Skin epidermis (tissue), 12 donors: ENCODE data around the gene ZNF264.
"Not testable (repeated sequence)": the region's sequence is repeated elsewhere in the genome, so short reads cannot be mapped to it uniquely, and the experiment has no call there.

ENCODE experiments used
- H3K27ac ChIP-seq, 21 experiments: fragments of 200-600 bp; sonication (generic) in 11 of 21; one replicate each; pipeline ENCODE4 v1.5.0; 2020; ENCODE audit warnings: mild to moderate bottlenecking in 3 of 21, inconsistent platforms in 2 of 21, moderate library complexity in 2 of 21
- H3K4me3 ChIP-seq, 7 experiments: fragments of 200-600 bp; sonication (generic) in 2 of 7; one replicate each; pipeline ENCODE4 v1.5.0; 2020; ENCODE audit warnings: inconsistent platforms in 2 of 7, mild to moderate bottlenecking in 2 of 7, moderate library complexity in 1 of 7

ZNF264 gene

GRCh38 chr19:57242821-57243220 is 51.5 kb downstream of the ZNF264 start:
- H3K27ac ChIP-seq, result no peak overlapping the region

GRCh38 chr19:57244513-57244912 is 53.2 kb downstream of the ZNF264 start:
- Histone ChIP-seq H3K4me3 (no peak overlapping the region), H3K27ac (no peak overlapping the region)

More at GRCh38 chr19:57242821-57243220, 51.5 kb downstream of the ZNF264 start:
- H3K4me3 ChIP-seq, result no peak overlapping the region

GRCh38 chr19:57245066-57245465 is 53.8 kb downstream of the ZNF264 start:
- no peak overlapping the region for H3K27ac ChIP-seq
- H3K4me3 ChIP-seq, result no peak overlapping the region

GRCh38 chr19:57245959-57246358 is 54.7 kb downstream of the ZNF264 start:
- H3K4me3 ChIP-seq, result no peak overlapping the region
- H3K27ac ChIP-seq, result no peak overlapping the region

GRCh38 chr19:57248646-57249045 is 57.3 kb downstream of the ZNF264 start:
- Histone ChIP-seq H3K4me3 (no peak overlapping the region), H3K27ac (no peak overlapping the region)

- no peak overlapping the region for H3K4me3 ChIP-seq
- H3K27ac ChIP-seq, result no peak overlapping the region
Measured at GRCh38 chr19:57249329-57249728, 58.0 kb downstream of the ZNF264 start.

- H3K27ac ChIP-seq, H3K4me3 ChIP-seq: not testable (repeated sequence)
Measured at GRCh38 chr19:57253767-57254166, 62.5 kb downstream of the ZNF264 start.

- no peak overlapping the region for H3K4me3 ChIP-seq
Measured at GRCh38 chr19:57262044-57262443, 70.7 kb downstream of the ZNF264 start.

GRCh38 chr19:57263244-57263741 is 72.0 kb downstream of the ZNF264 start:
- no peak overlapping the region for H3K27ac ChIP-seq
- no peak overlapping the region for H3K4me3 ChIP-seq

More at GRCh38 chr19:57262044-57262443, 70.7 kb downstream of the ZNF264 start:
- no peak overlapping the region for H3K27ac ChIP-seq

- H3K4me3 ChIP-seq, result no peak overlapping the region
Measured at GRCh38 chr19:57267291-57267690, 76.0 kb downstream of the ZNF264 start.

GRCh38 chr19:57269515-57270250 is 78.4 kb downstream of the ZNF264 start:
- Histone ChIP-seq H3K4me3 (no peak overlapping the region), H3K27ac (no peak overlapping the region)

More at GRCh38 chr19:57267291-57267690, 76.0 kb downstream of the ZNF264 start:
- no peak overlapping the region for H3K27ac ChIP-seq

GRCh38 chr19:57271280-57271679 is 80.0 kb downstream of the ZNF264 start:
- Histone ChIP-seq H3K4me3 (no peak overlapping the region), H3K27ac (no peak overlapping the region)
